HL-60 (cell line): Measurements from ENCODE around the gene GHSR.

Experiments
- GABPA ChIP-seq: IDR thresholded peaks from 2 replicates; pipeline ENCODE4 v1.6.1; 2012; ENCODE audit warnings: low read depth
- TF ChIP-seq, protein P1 (sequence below): IDR thresholded peaks from one replicate; pipeline ENCODE4 v1.5.1; 2011; ENCODE audit warnings: low read length, control low read depth, inconsistent platforms; ENCODE audit not compliant: insufficient read depth
- TF ChIP-seq, protein P2 (sequence below): IDR thresholded peaks from 2 replicates; pipeline ENCODE4 v1.6.1; 2012; ENCODE audit warnings: low read depth; ENCODE audit not compliant: insufficient replicate concordance

DNA sequence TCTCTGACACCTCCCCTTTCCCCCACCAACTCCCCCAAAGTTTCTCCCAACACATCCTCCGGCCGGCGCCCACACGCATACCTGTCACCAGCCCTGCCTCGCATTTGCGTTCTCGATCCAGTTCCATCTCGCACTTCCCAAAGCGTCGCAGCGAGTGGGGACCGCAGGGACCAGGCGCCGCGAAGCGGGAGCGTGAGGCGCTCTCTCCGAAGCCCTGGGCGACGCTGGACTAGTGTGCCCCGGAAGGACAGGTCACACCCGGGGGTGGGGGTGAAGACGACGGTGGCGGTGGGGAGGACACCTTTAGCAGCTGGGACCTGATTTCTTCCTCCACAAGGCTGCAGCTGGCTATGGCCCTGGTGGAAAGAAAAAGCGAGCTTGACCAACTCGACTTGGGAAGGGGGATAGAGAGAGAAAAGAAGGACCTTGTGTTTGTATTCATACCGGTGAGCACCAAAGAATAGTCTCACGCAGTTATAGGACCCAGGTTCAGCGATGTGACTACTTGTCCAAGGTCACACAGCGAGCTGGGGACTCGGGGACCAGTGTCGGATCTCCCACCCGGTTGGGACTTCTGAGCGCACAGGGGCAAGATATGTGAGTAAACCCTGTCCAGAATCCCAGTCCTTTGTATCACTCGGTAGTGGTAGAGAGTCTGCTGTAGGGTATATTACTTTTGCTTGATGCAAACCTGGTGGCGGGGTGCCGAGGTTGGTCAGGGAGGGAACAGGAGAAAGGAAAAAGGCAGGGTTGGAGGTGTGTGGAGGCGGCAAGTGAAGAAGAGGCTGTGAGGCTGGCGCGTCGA lies 607 bp upstream of the GHSR start:
- TF ChIP-seq, protein P1, sequence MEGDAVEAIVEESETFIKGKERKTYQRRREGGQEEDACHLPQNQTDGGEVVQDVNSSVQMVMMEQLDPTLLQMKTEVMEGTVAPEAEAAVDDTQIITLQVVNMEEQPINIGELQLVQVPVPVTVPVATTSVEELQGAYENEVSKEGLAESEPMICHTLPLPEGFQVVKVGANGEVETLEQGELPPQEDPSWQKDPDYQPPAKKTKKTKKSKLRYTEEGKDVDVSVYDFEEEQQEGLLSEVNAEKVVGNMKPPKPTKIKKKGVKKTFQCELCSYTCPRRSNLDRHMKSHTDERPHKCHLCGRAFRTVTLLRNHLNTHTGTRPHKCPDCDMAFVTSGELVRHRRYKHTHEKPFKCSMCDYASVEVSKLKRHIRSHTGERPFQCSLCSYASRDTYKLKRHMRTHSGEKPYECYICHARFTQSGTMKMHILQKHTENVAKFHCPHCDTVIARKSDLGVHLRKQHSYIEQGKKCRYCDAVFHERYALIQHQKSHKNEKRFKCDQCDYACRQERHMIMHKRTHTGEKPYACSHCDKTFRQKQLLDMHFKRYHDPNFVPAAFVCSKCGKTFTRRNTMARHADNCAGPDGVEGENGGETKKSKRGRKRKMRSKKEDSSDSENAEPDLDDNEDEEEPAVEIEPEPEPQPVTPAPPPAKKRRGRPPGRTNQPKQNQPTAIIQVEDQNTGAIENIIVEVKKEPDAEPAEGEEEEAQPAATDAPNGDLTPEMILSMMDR: no peak
- TF ChIP-seq, protein P2, sequence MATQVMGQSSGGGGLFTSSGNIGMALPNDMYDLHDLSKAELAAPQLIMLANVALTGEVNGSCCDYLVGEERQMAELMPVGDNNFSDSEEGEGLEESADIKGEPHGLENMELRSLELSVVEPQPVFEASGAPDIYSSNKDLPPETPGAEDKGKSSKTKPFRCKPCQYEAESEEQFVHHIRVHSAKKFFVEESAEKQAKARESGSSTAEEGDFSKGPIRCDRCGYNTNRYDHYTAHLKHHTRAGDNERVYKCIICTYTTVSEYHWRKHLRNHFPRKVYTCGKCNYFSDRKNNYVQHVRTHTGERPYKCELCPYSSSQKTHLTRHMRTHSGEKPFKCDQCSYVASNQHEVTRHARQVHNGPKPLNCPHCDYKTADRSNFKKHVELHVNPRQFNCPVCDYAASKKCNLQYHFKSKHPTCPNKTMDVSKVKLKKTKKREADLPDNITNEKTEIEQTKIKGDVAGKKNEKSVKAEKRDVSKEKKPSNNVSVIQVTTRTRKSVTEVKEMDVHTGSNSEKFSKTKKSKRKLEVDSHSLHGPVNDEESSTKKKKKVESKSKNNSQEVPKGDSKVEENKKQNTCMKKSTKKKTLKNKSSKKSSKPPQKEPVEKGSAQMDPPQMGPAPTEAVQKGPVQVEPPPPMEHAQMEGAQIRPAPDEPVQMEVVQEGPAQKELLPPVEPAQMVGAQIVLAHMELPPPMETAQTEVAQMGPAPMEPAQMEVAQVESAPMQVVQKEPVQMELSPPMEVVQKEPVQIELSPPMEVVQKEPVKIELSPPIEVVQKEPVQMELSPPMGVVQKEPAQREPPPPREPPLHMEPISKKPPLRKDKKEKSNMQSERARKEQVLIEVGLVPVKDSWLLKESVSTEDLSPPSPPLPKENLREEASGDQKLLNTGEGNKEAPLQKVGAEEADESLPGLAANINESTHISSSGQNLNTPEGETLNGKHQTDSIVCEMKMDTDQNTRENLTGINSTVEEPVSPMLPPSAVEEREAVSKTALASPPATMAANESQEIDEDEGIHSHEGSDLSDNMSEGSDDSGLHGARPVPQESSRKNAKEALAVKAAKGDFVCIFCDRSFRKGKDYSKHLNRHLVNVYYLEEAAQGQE: no peak
- TF ChIP-seq GABPA: no peak
